Measurements from ENCODE around the gene MARK4. TPM values are rescaled to one million over a fixed set of nuclear protein-coding genes. Genes with fewer than 3 reads are reported as not detected.

Gene MARK4
- polyA plus RNA-seq, 2 of the 4 experiments (the other 2 are of a cell fraction) = 6.3 to 7.8 TPM

DNA sequence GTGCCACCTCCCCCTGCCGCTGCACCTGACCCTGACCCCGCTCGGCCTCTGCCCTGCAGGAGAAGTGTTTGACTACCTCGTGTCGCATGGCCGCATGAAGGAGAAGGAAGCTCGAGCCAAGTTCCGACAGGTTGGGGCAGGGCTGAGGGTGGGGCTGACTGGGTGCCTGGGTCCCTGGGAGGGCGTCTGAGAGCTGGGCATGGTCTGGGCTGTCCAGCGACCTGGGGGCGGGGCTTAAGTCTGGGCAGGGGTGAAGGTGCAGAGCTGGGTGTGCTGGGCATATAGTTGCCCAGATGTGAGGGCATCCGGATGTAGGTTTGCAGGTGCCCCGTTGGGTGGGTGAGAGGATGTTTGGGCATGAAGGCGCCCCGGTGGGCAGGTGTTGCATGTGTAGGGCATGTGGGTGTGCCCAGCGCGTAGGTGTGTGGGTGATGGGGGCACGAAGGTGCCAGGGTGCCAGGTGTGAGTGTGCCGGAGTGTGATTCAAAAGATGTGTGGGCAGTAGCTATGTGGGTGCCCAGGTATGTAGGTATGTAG lies 13.8 kb downstream of the MARK4 start:
- ChIA-PET POLR2A (no interaction called here), CTCF (interaction anchor here (1.6 kb wide), 1 partner anchor 74 kb away, joined by 6 read pairs; no protein-coding TSS in a partner anchor)
- no peak; a peak in 1 of 6 replicates for ATAC-seq
- no peak for DNase-seq (ENCODE audit: low read depth in 1 of 2, low spot score in 1 of 2)
- WGBS (ENCODE audit: missing lambda C conversion rate) = 87% methylated on average over 11 of the region's 19 CpGs
- Histone ChIP-seq H3K4me3 (no peak overlapping the region), H3K4me1 (no peaks in the 10 kb centered on the region), H3K27ac (no peak overlapping the region), H3K9me3 (no peaks in the 10 kb centered on the region), H3K4me2 (no peak overlapping the region)
- no peak for FAIRE-seq
- TF ChIP-seq, protein P1, sequence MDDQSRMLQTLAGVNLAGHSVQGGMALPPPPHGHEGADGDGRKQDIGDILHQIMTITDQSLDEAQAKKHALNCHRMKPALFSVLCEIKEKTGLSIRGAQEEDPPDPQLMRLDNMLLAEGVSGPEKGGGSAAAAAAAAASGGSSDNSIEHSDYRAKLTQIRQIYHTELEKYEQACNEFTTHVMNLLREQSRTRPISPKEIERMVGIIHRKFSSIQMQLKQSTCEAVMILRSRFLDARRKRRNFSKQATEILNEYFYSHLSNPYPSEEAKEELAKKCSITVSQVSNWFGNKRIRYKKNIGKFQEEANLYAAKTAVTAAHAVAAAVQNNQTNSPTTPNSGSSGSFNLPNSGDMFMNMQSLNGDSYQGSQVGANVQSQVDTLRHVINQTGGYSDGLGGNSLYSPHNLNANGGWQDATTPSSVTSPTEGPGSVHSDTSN (IDR thresholded peaks at IDR 0.05) = no peak
- TF ChIP-seq CBX8 (IDR thresholded peaks at IDR 0.05) = no peak
- no peak for TF ChIP-seq KDM1A (IDR thresholded peaks at IDR 0.05; ENCODE audit: low read depth)
- TF ChIP-seq JUN (IDR thresholded peaks at IDR 0.05) = no peak
- no peak for TF ChIP-seq ESRRA (IDR thresholded peaks at IDR 0.05; ENCODE audit: borderline replicate concordance, low read length)
- TF ChIP-seq SREBF2 (IDR thresholded peaks at IDR 0.05) = no peak
- TF ChIP-seq MAZ (IDR thresholded peaks at IDR 0.05; ENCODE audit: borderline replicate concordance, low read depth, low read length) = no peak
- TF ChIP-seq, protein P2, sequence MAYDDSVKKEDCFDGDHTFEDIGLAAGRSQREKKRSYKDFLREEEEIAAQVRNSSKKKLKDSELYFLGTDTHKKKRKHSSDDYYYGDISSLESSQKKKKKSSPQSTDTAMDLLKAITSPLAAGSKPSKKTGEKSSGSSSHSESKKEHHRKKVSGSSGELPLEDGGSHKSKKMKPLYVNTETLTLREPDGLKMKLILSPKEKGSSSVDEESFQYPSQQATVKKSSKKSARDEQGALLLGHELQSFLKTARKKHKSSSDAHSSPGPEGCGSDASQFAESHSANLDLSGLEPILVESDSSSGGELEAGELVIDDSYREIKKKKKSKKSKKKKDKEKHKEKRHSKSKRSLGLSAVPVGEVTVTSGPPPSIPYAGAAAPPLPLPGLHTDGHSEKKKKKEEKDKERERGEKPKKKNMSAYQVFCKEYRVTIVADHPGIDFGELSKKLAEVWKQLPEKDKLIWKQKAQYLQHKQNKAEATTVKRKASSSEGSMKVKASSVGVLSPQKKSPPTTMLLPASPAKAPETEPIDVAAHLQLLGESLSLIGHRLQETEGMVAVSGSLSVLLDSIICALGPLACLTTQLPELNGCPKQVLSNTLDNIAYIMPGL (CRISPR knock-in tag; IDR thresholded peaks at IDR 0.05; ENCODE audit: borderline replicate concordance) = no peak
- TF ChIP-seq HEYL (CRISPR knock-in tag; IDR thresholded peaks at IDR 0.05) = no peak
- TF ChIP-seq RARB (CRISPR knock-in tag; IDR thresholded peaks at IDR 0.05) = no peak
- no peak for TF ChIP-seq NFE2L2 (conservative IDR thresholded peaks at IDR 0.05; ENCODE audit: low read length)
- TF ChIP-seq, protein P3, sequence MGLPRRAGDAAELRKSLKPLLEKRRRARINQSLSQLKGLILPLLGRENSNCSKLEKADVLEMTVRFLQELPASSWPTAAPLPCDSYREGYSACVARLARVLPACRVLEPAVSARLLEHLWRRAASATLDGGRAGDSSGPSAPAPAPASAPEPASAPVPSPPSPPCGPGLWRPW (IDR thresholded peaks at IDR 0.05) = no peak

DNA sequence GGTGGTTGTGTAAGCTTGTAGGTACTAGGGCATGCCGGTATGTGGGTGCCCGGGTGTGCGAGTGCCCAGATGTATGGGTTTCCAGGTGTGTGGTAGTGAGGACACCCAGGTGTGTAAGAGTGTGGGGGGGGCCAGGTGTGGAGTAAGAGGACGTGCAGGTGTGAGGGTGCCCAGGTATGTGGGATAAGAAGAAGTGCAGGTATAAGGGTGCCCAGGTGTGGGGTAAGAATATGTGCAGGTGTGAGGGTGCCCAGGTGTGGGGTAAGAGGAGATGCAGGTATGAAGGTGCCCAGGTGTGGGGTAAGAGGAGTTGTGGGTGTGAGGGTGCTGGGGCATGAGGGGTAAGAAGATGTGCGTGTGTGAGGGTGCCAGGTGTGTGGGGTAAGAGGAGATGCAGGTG lies 14.3 kb downstream of the MARK4 start:
- ChIA-PET CTCF (interaction anchor here (1.6 kb wide), 1 partner anchor 73 kb away, joined by 6 read pairs; no protein-coding TSS in a partner anchor), POLR2A (no interaction called here)
- ATAC-seq (no peak), DNase-seq (ENCODE audit: low read depth in 1 of 2, low spot score in 1 of 2) (no peak), FAIRE-seq (no peak)
- H3K4me3 ChIP-seq = no peak overlapping the region
- no peak overlapping the region for H3K4me2 ChIP-seq
- no peaks in the 10 kb centered on the region for H3K4me1 ChIP-seq
- TF ChIP-seq, protein P4, sequence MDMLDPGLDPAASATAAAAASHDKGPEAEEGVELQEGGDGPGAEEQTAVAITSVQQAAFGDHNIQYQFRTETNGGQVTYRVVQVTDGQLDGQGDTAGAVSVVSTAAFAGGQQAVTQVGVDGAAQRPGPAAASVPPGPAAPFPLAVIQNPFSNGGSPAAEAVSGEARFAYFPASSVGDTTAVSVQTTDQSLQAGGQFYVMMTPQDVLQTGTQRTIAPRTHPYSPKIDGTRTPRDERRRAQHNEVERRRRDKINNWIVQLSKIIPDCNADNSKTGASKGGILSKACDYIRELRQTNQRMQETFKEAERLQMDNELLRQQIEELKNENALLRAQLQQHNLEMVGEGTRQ (IDR thresholded peaks at IDR 0.05) = no peak
- no peak for TF ChIP-seq RARB (CRISPR knock-in tag; IDR thresholded peaks at IDR 0.05)
- TF ChIP-seq HDAC2 (IDR thresholded peaks at IDR 0.05) = no peak
- TF ChIP-seq HOXB13 (CRISPR knock-in tag; IDR thresholded peaks at IDR 0.05; ENCODE audit: low read depth) = no peak
- TF ChIP-seq SREBF2 (IDR thresholded peaks at IDR 0.05) = no peak
- no peak for TF ChIP-seq JUN (IDR thresholded peaks at IDR 0.05)
- no peak for TF ChIP-seq EHMT2 (IDR thresholded peaks at IDR 0.05; ENCODE audit: low read depth)
- TF ChIP-seq CEBPB (IDR thresholded peaks at IDR 0.05) = no peak
- no peak for TF ChIP-seq SMC3 (IDR thresholded peaks at IDR 0.05)
- TF ChIP-seq TP53 (CRISPR knock-in tag; IDR thresholded peaks at IDR 0.05) = no peak
- TF ChIP-seq POLR2AphosphoS2 (conservative IDR thresholded peaks at IDR 0.05; ENCODE audit: low read length) = no peak
- TF ChIP-seq BHLHE40 (IDR thresholded peaks at IDR 0.05; ENCODE audit: low read depth, low read length) = no peak
- no peak for TF ChIP-seq MAZ (IDR thresholded peaks at IDR 0.05; ENCODE audit: borderline replicate concordance, low read depth, low read length)
- TF ChIP-seq MAFK (IDR thresholded peaks at IDR 0.05; ENCODE audit: partially characterized antibody) = no peak
- TF ChIP-seq NFE2L2 (conservative IDR thresholded peaks at IDR 0.05; ENCODE audit: low read length) = no peak
- no peak for TF ChIP-seq ZSCAN20 (CRISPR knock-in tag; IDR thresholded peaks at IDR 0.05)
- TF ChIP-seq TFCP2L1 (CRISPR knock-in tag; IDR thresholded peaks at IDR 0.05) = no peak
- TF ChIP-seq, protein P2 (CRISPR knock-in tag; IDR thresholded peaks at IDR 0.05; ENCODE audit: borderline replicate concordance) = no peak
- TF ChIP-seq FOSB (CRISPR knock-in tag; IDR thresholded peaks at IDR 0.05) = no peak
- no peak overlapping the region for H3K27ac ChIP-seq
- WGBS (ENCODE audit: missing lambda C conversion rate) = 84% methylated on average over 5 of the region's 5 CpGs
- H3K9me3 ChIP-seq = no peaks in the 10 kb centered on the region
